ENCODE data around the gene TAMM41.
"Not testable (repeated sequence)": the region's sequence is repeated elsewhere in the genome, so short reads cannot be mapped to it uniquely, and the experiment has no call there.

TAMM41 gene

DNA sequence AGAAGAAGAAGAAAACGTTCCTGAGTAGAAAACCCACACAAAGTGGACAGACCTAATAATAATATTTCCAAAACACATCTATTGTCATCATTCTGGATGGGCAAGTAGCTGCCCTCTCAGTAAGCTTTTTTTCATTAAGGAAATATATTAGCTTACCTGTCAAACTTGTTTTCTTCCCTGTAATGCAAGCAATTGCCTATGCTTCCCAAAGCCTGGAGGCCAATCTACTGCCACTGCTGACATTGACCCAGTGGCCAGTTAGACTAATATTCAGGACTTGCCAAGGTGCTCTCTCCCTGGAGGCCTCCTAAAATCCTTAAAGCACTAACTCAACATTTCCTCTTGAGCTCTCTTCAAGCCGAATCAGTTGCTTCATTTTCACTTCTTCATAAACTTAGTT lies 86.7 kb downstream of the TAMM41 start:
- DNase-seq: no peak

DNA sequence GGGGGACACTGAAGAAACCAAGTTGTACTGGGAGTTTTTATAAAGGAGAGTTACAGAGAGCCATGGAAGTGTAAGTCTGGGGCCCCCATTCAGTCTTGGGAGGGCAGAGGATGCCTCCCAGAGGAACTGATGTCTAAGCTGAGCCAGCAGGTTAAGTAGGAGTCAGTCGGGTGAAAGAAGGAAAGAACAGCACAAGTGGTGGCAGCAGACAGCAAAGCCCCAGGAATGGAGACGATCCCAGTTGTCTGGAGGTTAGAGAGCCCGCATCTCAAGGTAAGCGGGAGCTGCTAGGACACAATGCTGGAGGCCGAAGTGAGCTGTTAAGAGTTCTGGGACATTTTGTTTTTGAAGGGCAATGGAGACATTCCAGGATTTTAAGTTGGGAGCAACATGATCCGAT lies 88.8 kb downstream of the TAMM41 start:
- no peak for DNase-seq

DNA sequence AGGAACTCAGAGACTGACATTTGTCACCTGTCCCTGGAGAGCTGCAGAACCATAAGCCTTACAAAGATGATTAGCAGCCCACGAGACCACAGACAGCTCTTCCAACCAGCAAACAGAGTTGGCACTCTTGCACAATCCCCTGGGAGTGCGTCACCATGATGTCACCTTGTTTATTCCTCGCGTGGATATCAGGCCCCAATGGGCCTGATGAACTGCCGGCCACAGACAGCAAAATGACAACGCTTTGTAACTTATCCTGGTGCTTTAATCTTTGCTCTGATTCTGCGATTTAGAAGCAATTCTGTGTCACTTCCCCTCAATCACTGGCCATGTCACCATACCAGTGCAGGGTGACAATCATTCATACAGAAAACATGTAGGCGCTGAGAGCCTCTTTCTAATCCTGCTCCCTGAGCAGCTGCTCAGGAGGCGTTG lies 89.2 kb downstream of the TAMM41 start:
- DNase-seq: no peak

DNA sequence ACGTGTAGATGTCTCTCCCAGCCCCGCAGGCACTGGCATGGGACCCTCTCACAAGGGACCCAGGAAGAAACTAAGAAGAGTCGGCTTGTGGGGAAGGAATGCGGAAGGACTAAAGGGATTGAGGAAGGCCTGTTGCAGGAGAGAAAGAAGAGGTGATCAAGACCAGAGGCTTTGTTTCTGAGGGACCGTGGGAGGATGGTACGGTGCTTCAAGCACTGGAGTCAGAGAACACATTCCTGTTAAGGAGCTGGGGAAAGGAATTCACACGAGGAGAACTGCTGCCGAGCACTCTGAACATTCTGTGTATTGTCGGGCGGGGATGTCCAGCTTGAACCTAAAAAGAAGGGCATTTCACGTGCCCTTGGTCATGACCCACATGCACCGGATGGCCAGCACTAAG lies 91.4 kb downstream of the TAMM41 start:
- no peak for DNase-seq

DNA sequence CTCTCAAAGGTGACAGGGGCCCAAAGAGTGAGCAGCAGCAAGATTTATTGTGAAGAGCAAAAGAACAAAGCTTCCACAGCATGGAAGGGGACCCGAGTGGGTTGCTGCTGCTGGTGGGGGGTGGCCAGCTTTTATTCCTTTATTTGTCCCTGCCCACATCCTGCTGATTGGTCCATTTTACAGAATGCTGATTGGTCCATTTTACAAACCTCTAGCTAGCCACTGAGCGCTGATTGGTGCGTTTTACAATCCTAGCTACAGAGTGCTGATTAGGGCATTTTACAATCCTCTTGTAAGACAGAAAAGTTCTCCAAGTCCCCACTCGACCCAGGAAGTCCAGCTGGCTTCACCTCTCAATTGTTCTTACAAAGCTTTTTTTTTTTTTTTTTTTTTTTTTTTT lies 94.4 kb downstream of the TAMM41 start:
- DNase-seq: not testable (repeated sequence)

DNA sequence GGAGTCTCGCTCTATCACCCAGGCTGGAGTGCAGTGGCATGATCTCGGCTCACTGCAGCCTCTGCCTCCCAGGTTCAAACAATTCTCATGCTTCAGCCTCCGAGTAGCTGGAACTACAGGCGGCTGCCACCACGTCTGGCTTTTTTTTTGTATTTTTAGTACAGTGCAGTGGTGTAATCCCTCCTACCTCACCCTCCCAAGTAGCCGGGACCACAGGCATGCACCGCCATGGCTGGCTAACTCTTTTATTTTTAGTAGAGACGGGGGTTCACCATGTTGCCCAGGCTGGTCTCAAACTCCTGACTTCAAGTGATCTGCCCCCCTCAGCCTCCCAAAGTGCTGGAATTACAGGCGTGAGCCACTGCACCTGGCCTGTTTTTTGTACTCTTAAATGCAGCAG lies 98.4 kb downstream of the TAMM41 start:
- not testable (repeated sequence) for DNase-seq
